GM12878 (cell line): ENCODE data around the gene CPVL. TPM values are rescaled to one million over a fixed set of nuclear protein-coding genes. Genes with fewer than 3 reads are reported as not detected.

Source experiments
- E2F8 ChIP-seq: fragments of 450-650 bp; IDR thresholded peaks from 2 replicates; pipeline ENCODE4 v1.6.1; 2018; ENCODE audit warnings: mild to moderate bottlenecking, low read depth, moderate library complexity; ENCODE audit not compliant: partially characterized antibody
- EED ChIP-seq: sonication (generic); IDR thresholded peaks from 2 replicates; pipeline ENCODE4 v1.6.1; 2016; ENCODE audit warnings: antibody characterized with exemption, low read depth
- JUNB ChIP-seq: IDR thresholded peaks from 2 replicates; pipeline ENCODE4 v1.6.1; 2016; ENCODE audit warnings: antibody characterized with exemption, mild to moderate bottlenecking
- MEF2A ChIP-seq: IDR thresholded peaks from 2 replicates; pipeline ENCODE4 v1.6.1; 2011; ENCODE audit warnings: low read depth, mild to moderate bottlenecking, low read length, moderate library complexity; ENCODE audit not compliant: insufficient read depth
- NFXL1 ChIP-seq: fragments of 450-650 bp; IDR thresholded peaks from 2 replicates; pipeline ENCODE4 v1.6.1; 2017; ENCODE audit warnings: antibody characterized with exemption, mild to moderate bottlenecking, borderline replicate concordance
- POLR2AphosphoS5 ChIP-seq: IDR thresholded peaks from 2 replicates; pipeline ENCODE4 v1.6.1; 2011; ENCODE audit warnings: mild to moderate bottlenecking, low read length, inconsistent platforms
- STAT1 ChIP-seq: fragments of 450-650 bp; conservative IDR thresholded peaks from 2 replicates; pipeline ENCODE4 v1.6.1; 2014; ENCODE audit warnings: antibody characterized with exemption, mild to moderate bottlenecking
- ZNF207 ChIP-seq: fragments of 450-650 bp; IDR thresholded peaks from 2 replicates; pipeline ENCODE4 v1.6.1; 2014; ENCODE audit warnings: antibody characterized with exemption, mild to moderate bottlenecking, borderline replicate concordance
- ZNF217 ChIP-seq: fragments of 450-650 bp; IDR thresholded peaks from 2 replicates; pipeline ENCODE4 v1.6.1; 2017; ENCODE audit warnings: antibody characterized with exemption, mild to moderate bottlenecking
- polyA plus RNA-seq, 11 experiments: library from polyadenylated mRNA; depleted of rRNA in 4 of 11; unstranded in 6 of 11; stranded (reverse) in 5 of 11; fragments of >200 nt; fragmentation: Nextera tagmentation in 4 of 11; fragmentation: Illumina TruSeq in 1 of 11; extraction: Ambion mirVana in 4 of 11; extraction: Trizol in 1 of 11; gene quantifications; 1 replicate in 1 of 11; 2 replicates in 10 of 11; pipeline versions ENCODE4 v1.2.1 to v1.2.3, GENCODE V29; 2011 to 2016; ENCODE audit warnings: inconsistent platforms in 2 of 11, missing spikeins in 2 of 11, low read depth in 1 of 11
- total RNA-seq, 4 experiments: library from RNA; depleted of rRNA in 3 of 4; stranded (reverse); fragments of >200 nt in 3 of 4; fragmentation: Illumina TruSeq in 1 of 4; extraction: Trizol in 1 of 4; gene quantifications; 2 replicates each; pipeline versions ENCODE4 v1.2.1 to v1.2.3, GENCODE V29; 2013 to 2021
- TF ChIP-seq, protein P1 (sequence below): fragments of 450-650 bp; IDR thresholded peaks from 2 replicates; pipeline ENCODE4 v1.6.1; 2016; ENCODE audit warnings: mild to moderate bottlenecking, moderate library complexity, borderline replicate concordance
- TF ChIP-seq, protein P2 (sequence below): fragments of 450-650 bp; IDR thresholded peaks from 2 replicates; pipeline ENCODE4 v1.6.1; 2014; ENCODE audit warnings: mild to moderate bottlenecking
- TF ChIP-seq, protein P3 (sequence below): fragments of 450-650 bp; IDR thresholded peaks from 2 replicates; pipeline ENCODE4 v1.6.1; 2018; ENCODE audit warnings: borderline replicate concordance, mild to moderate bottlenecking; ENCODE audit not compliant: partially characterized antibody

The CPVL gene
- total and polyA plus RNA-seq, 10 of the 15 experiments (the other 5 are each of a cell fraction or from before 2014, with no cell fraction given): 0.59 TPM; not detected in 9

DNA sequence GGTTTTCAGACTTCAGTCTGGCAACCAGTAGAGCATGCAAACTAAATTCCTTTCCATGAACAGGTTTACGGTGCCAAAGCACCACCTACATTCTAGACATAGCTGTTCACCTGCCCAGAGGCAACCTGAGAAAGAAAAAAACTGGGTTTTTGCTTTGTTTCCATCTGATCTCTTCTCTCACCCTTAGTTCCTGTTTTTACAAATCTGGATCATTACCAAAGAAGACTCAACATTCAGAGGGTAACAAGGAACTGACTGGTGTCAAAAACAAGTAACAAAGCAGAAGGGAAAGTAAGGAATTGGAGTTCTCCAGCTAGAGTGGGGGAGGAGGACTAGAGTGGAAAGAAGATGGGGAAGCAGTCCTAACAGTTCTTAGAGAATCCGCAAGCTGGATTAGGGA, 36.4 kb downstream of the CPVL start (continued):
- TF ChIP-seq, protein P1, sequence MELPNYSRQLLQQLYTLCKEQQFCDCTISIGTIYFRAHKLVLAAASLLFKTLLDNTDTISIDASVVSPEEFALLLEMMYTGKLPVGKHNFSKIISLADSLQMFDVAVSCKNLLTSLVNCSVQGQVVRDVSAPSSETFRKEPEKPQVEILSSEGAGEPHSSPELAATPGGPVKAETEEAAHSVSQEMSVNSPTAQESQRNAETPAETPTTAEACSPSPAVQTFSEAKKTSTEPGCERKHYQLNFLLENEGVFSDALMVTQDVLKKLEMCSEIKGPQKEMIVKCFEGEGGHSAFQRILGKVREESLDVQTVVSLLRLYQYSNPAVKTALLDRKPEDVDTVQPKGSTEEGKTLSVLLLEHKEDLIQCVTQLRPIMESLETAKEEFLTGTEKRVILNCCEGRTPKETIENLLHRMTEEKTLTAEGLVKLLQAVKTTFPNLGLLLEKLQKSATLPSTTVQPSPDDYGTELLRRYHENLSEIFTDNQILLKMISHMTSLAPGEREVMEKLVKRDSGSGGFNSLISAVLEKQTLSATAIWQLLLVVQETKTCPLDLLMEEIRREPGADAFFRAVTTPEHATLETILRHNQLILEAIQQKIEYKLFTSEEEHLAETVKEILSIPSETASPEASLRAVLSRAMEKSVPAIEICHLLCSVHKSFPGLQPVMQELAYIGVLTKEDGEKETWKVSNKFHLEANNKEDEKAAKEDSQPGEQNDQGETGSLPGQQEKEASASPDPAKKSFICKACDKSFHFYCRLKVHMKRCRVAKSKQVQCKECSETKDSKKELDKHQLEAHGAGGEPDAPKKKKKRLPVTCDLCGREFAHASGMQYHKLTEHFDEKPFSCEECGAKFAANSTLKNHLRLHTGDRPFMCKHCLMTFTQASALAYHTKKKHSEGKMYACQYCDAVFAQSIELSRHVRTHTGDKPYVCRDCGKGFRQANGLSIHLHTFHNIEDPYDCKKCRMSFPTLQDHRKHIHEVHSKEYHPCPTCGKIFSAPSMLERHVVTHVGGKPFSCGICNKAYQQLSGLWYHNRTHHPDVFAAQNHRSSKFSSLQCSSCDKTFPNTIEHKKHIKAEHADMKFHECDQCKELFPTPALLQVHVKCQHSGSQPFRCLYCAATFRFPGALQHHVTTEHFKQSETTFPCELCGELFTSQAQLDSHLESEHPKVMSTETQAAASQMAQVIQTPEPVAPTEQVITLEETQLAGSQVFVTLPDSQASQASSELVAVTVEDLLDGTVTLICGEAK: no peak
- TF ChIP-seq, protein P2, sequence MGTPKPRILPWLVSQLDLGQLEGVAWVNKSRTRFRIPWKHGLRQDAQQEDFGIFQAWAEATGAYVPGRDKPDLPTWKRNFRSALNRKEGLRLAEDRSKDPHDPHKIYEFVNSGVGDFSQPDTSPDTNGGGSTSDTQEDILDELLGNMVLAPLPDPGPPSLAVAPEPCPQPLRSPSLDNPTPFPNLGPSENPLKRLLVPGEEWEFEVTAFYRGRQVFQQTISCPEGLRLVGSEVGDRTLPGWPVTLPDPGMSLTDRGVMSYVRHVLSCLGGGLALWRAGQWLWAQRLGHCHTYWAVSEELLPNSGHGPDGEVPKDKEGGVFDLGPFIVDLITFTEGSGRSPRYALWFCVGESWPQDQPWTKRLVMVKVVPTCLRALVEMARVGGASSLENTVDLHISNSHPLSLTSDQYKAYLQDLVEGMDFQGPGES: no peak
- TF ChIP-seq EED (no peak), E2F8 (no peak), STAT1 (no peak), POLR2AphosphoS5 (no peak), JUNB (no peak), NFXL1 (no peak), ZNF217 (no peak), ZNF207 (no peak), MEF2A (no peak)
- TF ChIP-seq, protein P3, sequence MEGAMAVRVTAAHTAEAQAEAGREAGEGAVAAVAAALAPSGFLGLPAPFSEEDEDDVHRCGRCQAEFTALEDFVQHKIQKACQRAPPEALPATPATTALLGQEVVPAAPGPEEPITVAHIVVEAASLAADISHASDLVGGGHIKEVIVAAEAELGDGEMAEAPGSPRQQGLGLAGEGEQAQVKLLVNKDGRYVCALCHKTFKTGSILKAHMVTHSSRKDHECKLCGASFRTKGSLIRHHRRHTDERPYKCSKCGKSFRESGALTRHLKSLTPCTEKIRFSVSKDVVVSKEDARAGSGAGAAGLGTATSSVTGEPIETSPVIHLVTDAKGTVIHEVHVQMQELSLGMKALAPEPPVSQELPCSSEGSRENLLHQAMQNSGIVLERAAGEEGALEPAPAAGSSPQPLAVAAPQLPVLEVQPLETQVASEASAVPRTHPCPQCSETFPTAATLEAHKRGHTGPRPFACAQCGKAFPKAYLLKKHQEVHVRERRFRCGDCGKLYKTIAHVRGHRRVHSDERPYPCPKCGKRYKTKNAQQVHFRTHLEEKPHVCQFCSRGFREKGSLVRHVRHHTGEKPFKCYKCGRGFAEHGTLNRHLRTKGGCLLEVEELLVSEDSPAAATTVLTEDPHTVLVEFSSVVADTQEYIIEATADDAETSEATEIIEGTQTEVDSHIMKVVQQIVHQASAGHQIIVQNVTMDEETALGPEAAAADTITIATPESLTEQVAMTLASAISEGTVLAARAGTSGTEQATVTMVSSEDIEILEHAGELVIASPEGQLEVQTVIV: no peak
